ENCODE results near the gene IL22RA2.

DNA sequence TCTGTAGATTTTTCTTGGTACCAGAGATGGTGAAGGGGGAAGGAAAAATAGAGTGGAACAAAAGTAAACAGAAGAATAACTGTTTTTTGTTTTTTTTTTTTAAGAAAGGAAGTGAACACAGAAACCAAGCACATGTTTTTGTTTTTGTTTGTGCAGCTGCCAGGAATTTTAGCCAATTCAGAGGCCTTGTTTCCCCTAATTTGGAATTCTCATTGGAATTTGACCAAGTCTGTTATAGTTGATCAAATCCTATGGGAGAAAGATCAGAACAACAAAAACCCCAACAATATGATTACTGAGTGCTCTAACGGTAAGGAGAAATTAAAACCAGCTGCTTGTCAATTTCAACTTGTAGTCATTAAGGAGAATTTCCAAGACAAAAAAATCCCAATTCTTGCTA, 18.2 kb upstream of the IL22RA2 start:
- TF ChIP-seq, protein P1, sequence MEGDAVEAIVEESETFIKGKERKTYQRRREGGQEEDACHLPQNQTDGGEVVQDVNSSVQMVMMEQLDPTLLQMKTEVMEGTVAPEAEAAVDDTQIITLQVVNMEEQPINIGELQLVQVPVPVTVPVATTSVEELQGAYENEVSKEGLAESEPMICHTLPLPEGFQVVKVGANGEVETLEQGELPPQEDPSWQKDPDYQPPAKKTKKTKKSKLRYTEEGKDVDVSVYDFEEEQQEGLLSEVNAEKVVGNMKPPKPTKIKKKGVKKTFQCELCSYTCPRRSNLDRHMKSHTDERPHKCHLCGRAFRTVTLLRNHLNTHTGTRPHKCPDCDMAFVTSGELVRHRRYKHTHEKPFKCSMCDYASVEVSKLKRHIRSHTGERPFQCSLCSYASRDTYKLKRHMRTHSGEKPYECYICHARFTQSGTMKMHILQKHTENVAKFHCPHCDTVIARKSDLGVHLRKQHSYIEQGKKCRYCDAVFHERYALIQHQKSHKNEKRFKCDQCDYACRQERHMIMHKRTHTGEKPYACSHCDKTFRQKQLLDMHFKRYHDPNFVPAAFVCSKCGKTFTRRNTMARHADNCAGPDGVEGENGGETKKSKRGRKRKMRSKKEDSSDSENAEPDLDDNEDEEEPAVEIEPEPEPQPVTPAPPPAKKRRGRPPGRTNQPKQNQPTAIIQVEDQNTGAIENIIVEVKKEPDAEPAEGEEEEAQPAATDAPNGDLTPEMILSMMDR (IDR thresholded peaks at IDR 0.05), result no peak
- TF ChIP-seq, protein P2, sequence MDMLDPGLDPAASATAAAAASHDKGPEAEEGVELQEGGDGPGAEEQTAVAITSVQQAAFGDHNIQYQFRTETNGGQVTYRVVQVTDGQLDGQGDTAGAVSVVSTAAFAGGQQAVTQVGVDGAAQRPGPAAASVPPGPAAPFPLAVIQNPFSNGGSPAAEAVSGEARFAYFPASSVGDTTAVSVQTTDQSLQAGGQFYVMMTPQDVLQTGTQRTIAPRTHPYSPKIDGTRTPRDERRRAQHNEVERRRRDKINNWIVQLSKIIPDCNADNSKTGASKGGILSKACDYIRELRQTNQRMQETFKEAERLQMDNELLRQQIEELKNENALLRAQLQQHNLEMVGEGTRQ (CRISPR knock-in tag; IDR thresholded peaks at IDR 0.05), result no peak
- TF ChIP-seq ESRRA (CRISPR knock-in tag; IDR thresholded peaks at IDR 0.05; ENCODE audit: borderline replicate concordance), result no peak

Data from WTC11 (cell line).